CD4-positive, alpha-beta T cell (primary cell): ENCODE results near the gene RNU6-7. TPM values are rescaled to one million over a fixed set of nuclear protein-coding genes. Genes with fewer than 3 reads are reported as not detected.

Experiments
- ATAC-seq: fragments of 200-7000 bp; cut with Tn5 transposase; one replicate; pipeline ENCODE4 v1.10.0; 2022; ENCODE audit warnings: mild to moderate bottlenecking; ENCODE audit not compliant: poor library complexity
- CTCF ChIA-PET: fragments of 350-600 bp; sonication (Branson Sonifier 250); formaldehyde crosslinking; loops from one replicate; lab custom pipeline; 2021; ENCODE audit warnings: antibody characterized with exemption, inconsistent platforms; lab: Charles Lee
- POLR2A ChIA-PET: fragments of 350-600 bp; sonication (Branson Sonifier 250); formaldehyde crosslinking; loops from one replicate; lab custom pipeline; 2021; ENCODE audit warnings: antibody characterized with exemption, inconsistent platforms; lab: Charles Lee
- DNase-seq, 14 experiments: peaks; one replicate each; pipeline ENCODE4 v3.0.0-alpha.2; 2013 to 2020; ENCODE audit warnings: mixed read lengths in 2 of 14
- H3K27ac ChIP-seq, 2 donors: one replicate each; pipeline versions ENCODE4 v1.5.1 to v1.7.0; 2013; ENCODE audit warnings: low read length in 2 of 2, low read depth in 1 of 2, mild to moderate bottlenecking in 1 of 2
- H3K27me3 ChIP-seq, 2 experiments: 1 replicate in 1 of 2; 2 replicates in 1 of 2; pipeline versions ENCODE4 v1.6.1 to v1.7.0; 2013; ENCODE audit warnings: low read length in 2 of 2, control low read depth in 1 of 2, mild to moderate bottlenecking in 1 of 2, moderate library complexity in 1 of 2; ENCODE audit not compliant: insufficient read depth in 2 of 2, control insufficient read depth in 1 of 2
- H3K36me3 ChIP-seq: one replicate; pipeline ENCODE4 v1.6.1; 2013; ENCODE audit warnings: low read length, control low read depth; ENCODE audit not compliant: insufficient read depth
- H3K4me1 ChIP-seq: one replicate; pipeline ENCODE4 v1.6.1; 2013; ENCODE audit warnings: low read length, control low read depth; ENCODE audit not compliant: insufficient read depth
- H3K4me3 ChIP-seq: one replicate; pipeline ENCODE4 v1.5.1; 2013; ENCODE audit warnings: mild to moderate bottlenecking, low read length, moderate library complexity
- H3K9me3 ChIP-seq, 2 experiments: 1 replicate in 1 of 2; 2 replicates in 1 of 2; pipeline versions ENCODE4 v1.6.1 to v1.7.0; 2013; ENCODE audit warnings: low read length in 2 of 2, mild to moderate bottlenecking in 2 of 2, control low read depth in 1 of 2, moderate library complexity in 1 of 2; ENCODE audit not compliant: control insufficient read depth in 1 of 2, insufficient read depth in 1 of 2
- H3K27ac Mint-ChIP-seq: one replicate; pipeline ENCODE4 v1.8.0; 2020; ENCODE audit warnings: mixed read lengths
- H3K27me3 Mint-ChIP-seq: one replicate; pipeline ENCODE4 v1.8.0; 2021; ENCODE audit warnings: mixed read lengths
- H3K36me3 Mint-ChIP-seq: one replicate; pipeline ENCODE4 v1.8.0; 2021; ENCODE audit warnings: low read depth, mixed read lengths
- H3K4me1 Mint-ChIP-seq: one replicate; pipeline ENCODE4 v1.8.0; 2021; ENCODE audit warnings: low read depth, mixed read lengths
- H3K4me3 Mint-ChIP-seq: one replicate; pipeline ENCODE4 v1.8.0; 2020; ENCODE audit warnings: mild to moderate bottlenecking, mixed read lengths
- H3K9me3 Mint-ChIP-seq: one replicate; pipeline ENCODE4 v1.8.0; 2020; ENCODE audit warnings: mixed read lengths
- intact Hi-C, 2 experiments: fragments of 100-400 bp; cut with DNase I in 1 of 2; cut with micrococcal nuclease in 1 of 2; formaldehyde crosslinking; loops; one replicate each; pipeline versions ENCODE4 v1.15.1 to v1.9.0; 2023 to 2025; cut with DNase I, micrococcal nuclease
- total RNA-seq, 174 experiments: library from RNA in 2 of 174; stranded (reverse) in 2 of 174; gene quantifications; one replicate each; pipeline ENCODE4 v1.2.3 and lab custom pipeline; 2021 to 2026
- TF ChIP-seq, protein P1 (sequence below): fragments of 200-600 bp; IDR thresholded peaks from one replicate; pipeline ENCODE4 v1.8.0; 2022; ENCODE audit warnings: antibody characterized with exemption, mild to moderate bottlenecking

RNU6-7 gene
- total RNA-seq, 2 experiments from 2014 or later: not detected

DNA sequence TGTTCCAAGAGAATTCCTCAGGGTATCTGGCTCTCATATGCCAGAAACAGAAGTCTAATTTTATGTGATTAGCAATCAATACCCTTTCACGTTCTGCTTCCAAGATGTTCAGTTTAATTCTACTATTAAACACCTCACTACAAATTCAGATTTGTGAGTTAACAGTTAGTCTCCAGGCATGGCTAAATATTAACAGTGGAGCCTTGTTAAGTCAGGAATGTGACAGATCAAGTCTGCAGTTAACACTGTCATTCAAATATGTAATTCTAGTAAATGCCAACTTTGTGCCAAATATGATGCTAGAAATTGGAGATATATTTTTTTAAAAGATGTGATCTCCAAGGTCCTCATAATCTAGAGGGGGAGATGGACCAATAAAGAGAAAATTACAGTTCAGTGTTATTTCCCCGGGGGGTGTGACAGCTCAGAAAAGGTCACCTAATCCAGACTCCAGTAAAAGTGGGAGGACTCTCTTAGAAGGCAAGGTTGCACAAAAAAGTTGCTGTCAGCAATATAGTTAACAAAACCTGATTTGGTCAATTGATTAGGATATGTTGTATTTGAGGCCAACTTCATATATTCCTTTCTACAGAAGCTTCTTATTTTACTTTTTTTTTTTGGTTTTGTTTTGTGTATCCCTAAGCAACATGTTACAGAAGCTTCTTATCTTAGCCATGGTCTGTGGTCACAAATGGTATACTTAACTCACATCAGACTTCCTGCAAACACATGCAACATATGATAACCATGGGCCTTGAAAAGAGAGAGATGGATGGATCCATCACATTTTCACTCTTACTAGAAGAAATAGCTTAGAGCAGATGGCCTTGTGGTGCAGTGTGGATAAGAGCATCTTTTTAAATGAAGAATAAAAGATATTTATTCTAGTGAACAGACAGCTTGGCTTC lies 18.4 kb upstream of the RNU6-7 start:
- intact Hi-C loops: no loop called here
- POLR2A ChIA-PET: no interaction called here

DNA sequence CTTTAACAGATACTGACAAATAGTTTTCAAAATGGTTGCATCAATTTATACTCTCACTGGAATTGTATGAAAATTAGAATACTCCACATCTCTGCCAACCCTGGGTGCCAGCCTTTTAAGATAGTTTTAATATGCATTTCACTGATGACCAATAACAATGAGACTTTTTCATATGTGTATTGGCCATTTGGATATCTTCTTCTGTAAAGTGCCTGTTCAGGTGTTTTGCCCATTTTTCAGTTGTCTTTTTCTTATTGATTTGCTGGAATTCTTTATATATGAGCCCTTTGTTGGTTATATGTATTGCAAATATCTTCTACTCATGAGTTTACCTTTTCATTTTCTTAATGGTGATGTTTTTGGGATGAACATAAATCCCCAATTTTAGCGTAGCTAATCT lies 16.7 kb upstream of the RNU6-7 start:
- intact Hi-C loops: no loop called here
- Histone ChIP-seq H3K27me3 (no peaks in the 10 kb centered on the region), H3K27ac (no peak overlapping the region), H3K4me3 (no peak overlapping the region), H3K36me3 (no peaks in the 10 kb centered on the region), H3K9me3 (peaks cover 6 to 12% of the 10 kb centered on the region in 2 experiments), H3K4me1 (no peaks in the 10 kb centered on the region)
- Mint-ChIP-seq H3K4me1 (no peaks in the 10 kb centered on the region), H3K27ac (no peak overlapping the region), H3K27me3 (peaks cover 6% of the 10 kb centered on the region), H3K4me3 (no peak overlapping the region), H3K9me3 (peaks cover 12% of the 10 kb centered on the region), H3K36me3 (no peaks in the 10 kb centered on the region)
- CTCF ChIA-PET: no interaction called here
- DNase-seq (no peak), ATAC-seq (no peak)
- TF ChIP-seq, protein P1, sequence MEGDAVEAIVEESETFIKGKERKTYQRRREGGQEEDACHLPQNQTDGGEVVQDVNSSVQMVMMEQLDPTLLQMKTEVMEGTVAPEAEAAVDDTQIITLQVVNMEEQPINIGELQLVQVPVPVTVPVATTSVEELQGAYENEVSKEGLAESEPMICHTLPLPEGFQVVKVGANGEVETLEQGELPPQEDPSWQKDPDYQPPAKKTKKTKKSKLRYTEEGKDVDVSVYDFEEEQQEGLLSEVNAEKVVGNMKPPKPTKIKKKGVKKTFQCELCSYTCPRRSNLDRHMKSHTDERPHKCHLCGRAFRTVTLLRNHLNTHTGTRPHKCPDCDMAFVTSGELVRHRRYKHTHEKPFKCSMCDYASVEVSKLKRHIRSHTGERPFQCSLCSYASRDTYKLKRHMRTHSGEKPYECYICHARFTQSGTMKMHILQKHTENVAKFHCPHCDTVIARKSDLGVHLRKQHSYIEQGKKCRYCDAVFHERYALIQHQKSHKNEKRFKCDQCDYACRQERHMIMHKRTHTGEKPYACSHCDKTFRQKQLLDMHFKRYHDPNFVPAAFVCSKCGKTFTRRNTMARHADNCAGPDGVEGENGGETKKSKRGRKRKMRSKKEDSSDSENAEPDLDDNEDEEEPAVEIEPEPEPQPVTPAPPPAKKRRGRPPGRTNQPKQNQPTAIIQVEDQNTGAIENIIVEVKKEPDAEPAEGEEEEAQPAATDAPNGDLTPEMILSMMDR: no peak
- POLR2A ChIA-PET: no interaction called here

More for the DNA sequence above, 18.4 kb upstream of the RNU6-7 start:
- Histone ChIP-seq H3K27ac (no peak overlapping the region), H3K9me3 (peaks cover 6 to 12% of the 10 kb centered on the region in 2 experiments), H3K4me3 (no peak overlapping the region), H3K27me3 (no peaks in the 10 kb centered on the region), H3K4me1 (no peaks in the 10 kb centered on the region), H3K36me3 (no peaks in the 10 kb centered on the region)
- ATAC-seq: no peak
- Mint-ChIP-seq H3K4me3 (no peak overlapping the region), H3K27me3 (peaks cover 6% of the 10 kb centered on the region), H3K4me1 (no peaks in the 10 kb centered on the region), H3K27ac (no peak overlapping the region), H3K9me3 (peaks cover 12% of the 10 kb centered on the region), H3K36me3 (no peaks in the 10 kb centered on the region)
- TF ChIP-seq, protein P1: no peak
- DNase-seq: no peak
- CTCF ChIA-PET: no interaction called here

DNA sequence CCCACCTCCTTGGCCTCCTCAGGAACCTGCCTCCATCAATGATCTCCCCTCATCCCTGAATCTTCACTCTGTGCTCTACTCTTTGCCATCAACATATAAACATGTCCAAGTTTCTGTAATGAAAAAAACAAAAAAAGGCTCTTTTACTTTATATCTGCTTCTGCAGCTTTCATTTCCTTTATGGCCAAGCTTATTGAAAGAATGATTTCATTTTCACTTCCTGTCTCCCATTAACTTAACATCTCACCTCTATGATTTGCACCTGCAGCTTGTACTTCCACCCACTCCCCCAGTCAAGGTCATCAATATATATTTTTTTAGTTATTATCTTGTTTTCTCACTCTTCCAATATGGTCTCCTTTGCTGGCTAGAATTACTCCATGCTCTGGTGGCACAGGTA lies 15.6 kb upstream of the RNU6-7 start:
- no peaks in the 10 kb centered on the region for H3K36me3 ChIP-seq
- no peaks in the 10 kb centered on the region for H3K27me3 ChIP-seq
- peaks cover 10% of the 10 kb centered on the region for H3K9me3 Mint-ChIP-seq
- no peaks in the 10 kb centered on the region for H3K4me1 Mint-ChIP-seq
- no peak overlapping the region for H3K27ac Mint-ChIP-seq
- DNase-seq (no peak), ATAC-seq (no peak)
- intact Hi-C loops: no loop called here
- ChIA-PET POLR2A (no interaction called here), CTCF (no interaction called here)
- H3K4me3 ChIP-seq: no peak overlapping the region
- TF ChIP-seq, protein P1: no peak
- no peak overlapping the region for H3K27ac ChIP-seq
- H3K36me3 Mint-ChIP-seq: no peaks in the 10 kb centered on the region
- H3K4me1 ChIP-seq: no peaks in the 10 kb centered on the region
- peaks cover 6 to 12% of the 10 kb centered on the region in 2 experiments for H3K9me3 ChIP-seq
- no peak overlapping the region for H3K4me3 Mint-ChIP-seq
- peaks cover 6% of the 10 kb centered on the region for H3K27me3 Mint-ChIP-seq
